Vagina (tissue), 2 donors: Measurements from ENCODE around the gene CDKN2AIPNL.

Experiments
- POLR2A ChIP-seq, 2 donors: fragments of 450-650 bp; IDR thresholded peaks; one replicate each; pipeline ENCODE4 v1.6.1; 2017; ENCODE audit warnings: antibody characterized with exemption in 2 of 2, mild to moderate bottlenecking in 2 of 2, moderate library complexity in 2 of 2
- POLR2AphosphoS5 ChIP-seq, 2 donors: sonication (generic); formaldehyde crosslinking; IDR thresholded peaks; one replicate each; pipeline ENCODE4 v1.9.0; 2017; ENCODE audit warnings: antibody characterized with exemption in 2 of 2, mild to moderate bottlenecking in 2 of 2, low read depth in 1 of 2; ENCODE audit not compliant: insufficient read depth in 1 of 2
- TF ChIP-seq, protein P1 (sequence below), 3 experiments: fragments of 450-650 bp in 2 of 3; fragments of 200-600 bp in 1 of 3; sonication (generic) in 1 of 3; IDR thresholded peaks; one replicate each; pipeline ENCODE4 v1.5.1; 2017 to 2019; ENCODE audit warnings: antibody characterized with exemption in 3 of 3, mild to moderate bottlenecking in 2 of 3, moderate library complexity in 2 of 3

DNA sequence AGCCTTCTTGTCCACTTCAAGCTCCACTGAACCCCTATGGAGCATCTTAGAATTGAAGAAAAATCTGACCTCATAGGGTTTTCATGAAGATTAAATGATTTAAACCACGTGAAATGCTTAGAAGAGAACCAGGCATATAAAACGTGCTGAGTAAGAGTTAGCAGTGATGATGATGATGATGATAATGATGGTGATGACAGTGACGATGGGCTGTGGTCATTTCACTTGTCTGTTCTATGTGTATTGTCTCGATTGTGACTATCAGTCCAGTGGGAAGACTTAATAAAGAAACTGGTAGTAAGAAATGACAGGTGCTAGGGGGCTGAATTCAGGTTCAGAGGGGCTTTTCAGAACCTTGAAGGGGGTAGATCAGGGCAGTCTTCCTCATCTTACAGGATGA is 45.1 kb upstream of the CDKN2AIPNL start:
- TF ChIP-seq, protein P1, sequence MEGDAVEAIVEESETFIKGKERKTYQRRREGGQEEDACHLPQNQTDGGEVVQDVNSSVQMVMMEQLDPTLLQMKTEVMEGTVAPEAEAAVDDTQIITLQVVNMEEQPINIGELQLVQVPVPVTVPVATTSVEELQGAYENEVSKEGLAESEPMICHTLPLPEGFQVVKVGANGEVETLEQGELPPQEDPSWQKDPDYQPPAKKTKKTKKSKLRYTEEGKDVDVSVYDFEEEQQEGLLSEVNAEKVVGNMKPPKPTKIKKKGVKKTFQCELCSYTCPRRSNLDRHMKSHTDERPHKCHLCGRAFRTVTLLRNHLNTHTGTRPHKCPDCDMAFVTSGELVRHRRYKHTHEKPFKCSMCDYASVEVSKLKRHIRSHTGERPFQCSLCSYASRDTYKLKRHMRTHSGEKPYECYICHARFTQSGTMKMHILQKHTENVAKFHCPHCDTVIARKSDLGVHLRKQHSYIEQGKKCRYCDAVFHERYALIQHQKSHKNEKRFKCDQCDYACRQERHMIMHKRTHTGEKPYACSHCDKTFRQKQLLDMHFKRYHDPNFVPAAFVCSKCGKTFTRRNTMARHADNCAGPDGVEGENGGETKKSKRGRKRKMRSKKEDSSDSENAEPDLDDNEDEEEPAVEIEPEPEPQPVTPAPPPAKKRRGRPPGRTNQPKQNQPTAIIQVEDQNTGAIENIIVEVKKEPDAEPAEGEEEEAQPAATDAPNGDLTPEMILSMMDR (IDR thresholded peaks at IDR 0.05) = no peak
- TF ChIP-seq POLR2A (IDR thresholded peaks at IDR 0.05) = no peak
- TF ChIP-seq POLR2AphosphoS5 (IDR thresholded peaks at IDR 0.05; ENCODE audit: insufficient read depth in 1 of 2, low read depth in 1 of 2) = no peak
